Stimulated activated naive CD8-positive, alpha-beta T cell treated with anti-CD3 and anti-CD28 coated beads, Interleukin-15, Interleukin-2, amounts not matched to agents 100 ng/mL and 50 ng/mL, for 24 hours (primary cell): Measurements from ENCODE around the gene MAP3K4.
"Not testable (repeated sequence)": the region's sequence is repeated elsewhere in the genome, so short reads cannot be mapped to it uniquely, and the experiment has no call there.

Source experiments
- H3K27ac Mint-ChIP-seq: one replicate; pipeline ENCODE4 v1.8.0; 2021; ENCODE audit warnings: mild to moderate bottlenecking, mixed read lengths
- H3K27me3 Mint-ChIP-seq: one replicate; pipeline ENCODE4 v1.8.0; 2021; ENCODE audit warnings: mixed read lengths
- H3K36me3 Mint-ChIP-seq: one replicate; pipeline ENCODE4 v1.8.0; 2021; ENCODE audit warnings: low read depth, mixed read lengths
- H3K4me1 Mint-ChIP-seq: one replicate; pipeline ENCODE4 v1.8.0; 2021; ENCODE audit warnings: low read depth, mixed read lengths
- H3K4me3 Mint-ChIP-seq: one replicate; pipeline ENCODE4 v1.8.0; 2021; ENCODE audit warnings: mild to moderate bottlenecking, mixed read lengths
- H3K9me3 Mint-ChIP-seq: one replicate; pipeline ENCODE4 v1.8.0; 2021; ENCODE audit warnings: mixed read lengths

MAP3K4 gene

DNA sequence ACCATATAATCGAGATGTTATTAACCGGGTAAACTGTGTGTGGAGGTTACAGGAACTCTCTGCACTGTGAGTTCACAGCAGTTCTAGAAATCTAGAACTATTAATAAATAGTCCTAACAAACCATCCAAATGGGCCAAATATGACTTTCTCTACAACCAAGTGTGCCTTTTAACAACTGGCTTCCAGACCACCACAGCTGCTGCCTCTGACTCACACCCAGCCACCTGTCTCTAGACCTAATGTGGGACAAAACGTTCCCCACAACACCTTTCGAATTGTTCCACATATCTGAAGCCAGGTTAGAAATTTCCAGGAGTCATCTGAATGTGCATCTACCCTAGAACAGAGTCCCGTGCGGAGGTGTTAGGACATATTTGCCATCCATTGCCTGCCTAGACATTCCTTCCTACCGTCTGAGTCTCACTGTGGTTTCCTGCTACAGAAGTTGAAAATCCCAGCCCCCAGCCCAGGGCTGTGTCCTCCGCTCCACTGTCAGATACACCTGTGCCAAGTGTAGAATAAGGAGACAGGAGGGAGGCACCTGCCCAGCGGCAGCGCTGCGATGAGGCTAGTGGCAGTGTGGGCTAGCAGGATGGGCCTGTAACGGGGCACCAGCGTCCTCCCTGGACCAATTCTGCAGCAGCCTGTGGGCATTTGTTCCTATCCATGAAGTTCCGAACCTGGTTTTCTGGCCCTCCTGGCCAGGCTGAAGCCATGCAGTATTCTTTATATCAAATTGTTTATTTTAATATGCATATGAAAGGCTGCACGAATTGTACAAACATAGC, 28.5 kb upstream of the MAP3K4 start:
- H3K4me1 Mint-ChIP-seq, result no peaks in the 10 kb centered on the region
- no peaks in the 10 kb centered on the region for H3K9me3 Mint-ChIP-seq
- H3K27ac Mint-ChIP-seq, result no peak overlapping the region
- peaks cover 6% of the 10 kb centered on the region for H3K27me3 Mint-ChIP-seq
- no peaks in the 10 kb centered on the region for H3K36me3 Mint-ChIP-seq
- H3K4me3 Mint-ChIP-seq, result no peak overlapping the region

DNA sequence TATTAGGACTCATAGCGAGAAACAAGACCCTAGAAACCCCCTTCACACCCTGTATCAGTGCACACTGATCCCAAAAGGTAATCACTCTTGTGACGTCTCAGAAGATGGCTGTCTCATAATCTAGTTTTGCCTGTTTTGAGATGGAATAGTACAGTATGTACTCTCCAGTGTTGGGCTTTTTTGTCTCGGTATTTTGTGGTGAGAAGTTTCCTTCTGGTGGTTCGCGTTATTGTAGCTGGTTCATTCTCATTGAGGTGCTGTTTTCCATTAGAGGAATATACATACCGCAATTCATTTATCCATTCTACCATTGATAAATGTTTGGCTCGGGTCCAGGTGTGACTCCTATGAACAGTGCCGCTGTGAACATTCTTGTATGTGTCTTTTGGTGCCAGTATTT, 27.9 kb upstream of the MAP3K4 start:
- Mint-ChIP-seq H3K9me3 (no peaks in the 10 kb centered on the region), H3K27me3 (peaks cover 8% of the 10 kb centered on the region), H3K36me3 (no peaks in the 10 kb centered on the region), H3K4me1 (no peaks in the 10 kb centered on the region), H3K4me3 (no peak overlapping the region), H3K27ac (no peak overlapping the region)

DNA sequence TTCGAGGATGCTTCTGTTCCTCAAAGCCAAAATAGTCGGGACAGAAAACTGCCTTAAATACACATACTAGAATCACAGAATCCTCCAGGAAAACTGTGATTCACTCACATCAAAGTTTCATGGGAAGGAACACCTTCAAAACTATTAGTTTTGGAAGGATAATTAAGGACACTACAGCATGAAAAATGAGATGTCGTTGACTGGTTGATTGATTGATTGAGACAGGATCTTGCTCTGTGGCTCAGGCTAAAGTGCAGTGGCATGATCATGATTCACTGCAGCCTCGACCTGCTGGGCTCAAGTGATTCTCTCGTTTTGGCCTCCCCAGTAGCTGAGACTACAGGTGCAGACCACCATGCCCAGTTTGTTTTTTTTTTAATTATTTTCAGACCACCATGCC, 25.7 kb upstream of the MAP3K4 start:
- Mint-ChIP-seq H3K4me3 (no peak overlapping the region), H3K9me3 (no peaks in the 10 kb centered on the region), H3K27ac (no peak overlapping the region), H3K36me3 (no peaks in the 10 kb centered on the region), H3K4me1 (no peaks in the 10 kb centered on the region), H3K27me3 (peaks cover 12% of the 10 kb centered on the region)

DNA sequence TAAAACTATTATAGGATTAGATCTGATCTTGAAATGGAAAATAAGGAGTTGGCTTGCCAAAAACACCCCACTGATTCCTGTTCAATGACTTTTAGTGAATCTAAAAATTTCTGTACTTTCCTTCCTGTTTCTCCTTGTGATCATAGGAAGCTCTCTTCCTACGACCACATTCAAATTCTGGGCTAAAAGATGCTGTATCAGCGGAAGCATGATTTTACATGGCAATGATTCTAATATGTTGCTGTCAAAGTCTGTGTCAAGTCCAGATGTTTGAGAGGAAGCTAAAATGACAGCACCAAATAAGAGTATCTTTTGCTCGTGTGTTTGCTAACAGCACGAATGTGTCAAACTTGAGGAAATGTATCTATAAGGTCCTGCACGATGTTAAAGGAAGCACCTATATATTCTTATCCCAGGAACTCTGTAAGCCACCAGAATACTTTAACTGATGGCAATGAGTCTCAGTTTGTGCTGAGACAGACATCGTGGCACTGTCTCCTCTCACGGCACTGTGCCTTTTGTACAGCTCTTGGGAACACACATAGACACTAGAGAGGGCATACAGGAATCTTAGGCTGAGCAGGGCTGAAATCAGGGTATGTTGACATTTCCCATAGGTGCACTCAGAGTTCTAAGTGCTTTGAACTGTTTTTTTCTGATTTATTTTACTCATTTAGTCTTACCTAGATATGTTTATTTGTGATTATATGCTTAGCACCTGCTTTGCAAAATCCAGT, 24.9 kb upstream of the MAP3K4 start:
- H3K9me3 Mint-ChIP-seq, result no peaks in the 10 kb centered on the region
- H3K4me3 Mint-ChIP-seq, result no peak overlapping the region
- no peaks in the 10 kb centered on the region for H3K4me1 Mint-ChIP-seq
- no peaks in the 10 kb centered on the region for H3K36me3 Mint-ChIP-seq
- no peak overlapping the region for H3K27ac Mint-ChIP-seq
- H3K27me3 Mint-ChIP-seq, result peaks cover 15% of the 10 kb centered on the region

DNA sequence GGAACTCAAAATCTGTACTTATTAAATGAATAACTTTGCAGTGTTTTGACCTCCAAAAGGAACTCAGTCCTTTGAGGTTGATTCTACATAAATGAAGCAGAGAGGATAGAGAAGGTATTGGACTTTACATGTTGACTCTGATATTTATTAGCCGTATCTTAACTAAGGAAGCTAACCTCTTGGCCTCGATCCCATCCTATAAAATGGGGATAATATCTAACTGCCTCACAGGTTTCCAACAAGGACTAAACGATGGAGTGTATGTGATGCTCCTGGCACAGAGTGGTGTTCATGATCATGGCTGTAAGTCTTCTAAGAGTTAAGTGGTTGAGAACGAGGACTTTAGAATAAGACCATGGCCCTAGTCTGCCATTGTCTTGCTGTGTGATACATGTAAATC, 24.2 kb upstream of the MAP3K4 start:
- H3K36me3 Mint-ChIP-seq, result no peaks in the 10 kb centered on the region
- no peaks in the 10 kb centered on the region for H3K4me1 Mint-ChIP-seq
- H3K27me3 Mint-ChIP-seq, result peaks cover 15% of the 10 kb centered on the region
- H3K4me3 Mint-ChIP-seq, result no peak overlapping the region
- no peak overlapping the region for H3K27ac Mint-ChIP-seq
- H3K9me3 Mint-ChIP-seq, result no peaks in the 10 kb centered on the region

DNA sequence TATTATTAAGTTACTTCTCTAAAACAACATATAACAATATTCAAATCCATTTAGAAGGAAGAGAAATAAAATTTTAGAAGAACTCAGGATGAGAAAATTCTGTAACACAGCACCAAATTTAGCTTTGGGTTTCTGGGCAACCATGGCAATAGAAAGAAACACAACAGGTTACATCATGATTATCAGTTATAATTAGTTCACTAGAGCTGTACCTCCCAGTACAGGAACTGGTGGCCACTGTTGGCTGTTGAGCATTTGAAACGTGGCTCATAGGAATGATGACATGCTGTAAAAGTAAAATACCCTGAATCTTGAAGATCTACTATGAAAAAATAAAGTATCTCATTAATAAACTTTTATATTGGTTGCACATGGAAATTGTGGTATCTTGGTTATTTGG, 23.7 kb upstream of the MAP3K4 start:
- H3K9me3 Mint-ChIP-seq, result no peaks in the 10 kb centered on the region
- H3K27ac Mint-ChIP-seq, result no peak overlapping the region
- H3K36me3 Mint-ChIP-seq, result no peaks in the 10 kb centered on the region
- no peaks in the 10 kb centered on the region for H3K4me1 Mint-ChIP-seq
- H3K27me3 Mint-ChIP-seq, result peaks cover 15% of the 10 kb centered on the region
- H3K4me3 Mint-ChIP-seq, result no peak overlapping the region

DNA sequence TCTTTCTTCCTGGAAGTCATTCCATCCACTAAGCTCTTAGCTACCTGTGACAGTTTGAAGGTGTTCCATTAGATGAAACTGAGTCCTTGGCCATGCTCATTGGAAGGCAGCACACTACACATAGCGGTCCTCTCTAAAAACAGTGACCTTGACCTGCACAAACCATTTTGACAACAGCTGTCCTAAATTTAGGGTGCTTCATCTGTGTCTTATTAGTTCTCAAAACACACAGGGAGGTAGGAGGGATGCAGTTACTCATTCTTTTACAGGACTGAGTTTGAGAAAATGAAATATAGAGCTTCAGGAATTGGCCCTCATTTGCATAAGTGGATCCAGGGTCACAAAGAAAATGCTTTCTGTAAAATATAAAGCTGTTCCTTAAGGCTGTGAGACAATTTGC, 20.4 kb upstream of the MAP3K4 start:
- Mint-ChIP-seq H3K4me1 (no peaks in the 10 kb centered on the region), H3K9me3 (no peaks in the 10 kb centered on the region), H3K27me3 (peaks cover 18% of the 10 kb centered on the region), H3K36me3 (no peaks in the 10 kb centered on the region), H3K27ac (no peak overlapping the region), H3K4me3 (no peak overlapping the region)

DNA sequence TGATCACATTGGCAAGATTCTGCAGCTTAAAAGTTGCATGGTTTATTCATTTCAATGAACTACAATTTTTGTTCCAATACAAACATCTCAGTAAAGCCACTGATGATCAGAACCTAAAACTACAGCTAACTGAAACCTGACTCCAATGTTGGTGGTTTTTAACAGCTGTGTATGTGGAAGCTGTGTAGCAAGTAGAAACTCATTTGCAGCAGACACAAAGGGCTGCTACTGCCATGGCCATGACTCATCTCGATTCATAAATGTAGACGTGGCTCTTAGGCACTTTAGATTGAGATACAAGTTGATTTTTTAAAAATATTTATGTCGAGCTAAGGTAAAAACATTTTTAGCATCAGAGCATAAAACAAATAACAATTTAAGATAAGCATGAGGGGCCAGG, 19.5 kb upstream of the MAP3K4 start:
- Mint-ChIP-seq H3K4me1 (no peaks in the 10 kb centered on the region), H3K27ac (no peak overlapping the region), H3K4me3 (no peak overlapping the region), H3K27me3 (peaks cover 20% of the 10 kb centered on the region), H3K36me3 (no peaks in the 10 kb centered on the region), H3K9me3 (no peaks in the 10 kb centered on the region)

DNA sequence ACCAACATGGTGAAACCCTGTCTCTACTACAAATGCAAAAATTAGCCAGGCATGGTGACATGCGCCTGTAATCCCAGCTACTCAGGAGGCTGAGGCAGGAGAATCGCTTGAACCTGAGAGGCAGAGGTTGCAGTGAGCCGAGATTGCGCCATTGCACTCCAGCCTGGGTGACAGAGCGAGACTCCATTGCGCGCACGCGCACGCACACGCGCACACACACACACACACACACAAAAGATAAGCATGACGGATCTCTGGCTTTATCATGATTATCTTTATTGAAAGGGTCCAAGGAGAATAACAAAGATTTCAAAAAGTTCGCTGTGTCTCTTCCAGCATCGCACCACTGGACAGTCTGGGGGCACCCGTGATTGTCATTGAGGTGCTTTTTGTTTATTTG, 19.0 kb upstream of the MAP3K4 start:
- H3K27ac Mint-ChIP-seq, H3K4me1 Mint-ChIP-seq, H3K36me3 Mint-ChIP-seq, H3K4me3 Mint-ChIP-seq, H3K9me3 Mint-ChIP-seq: not testable (repeated sequence)
- peaks cover 15% of the 10 kb centered on the region for H3K27me3 Mint-ChIP-seq

DNA sequence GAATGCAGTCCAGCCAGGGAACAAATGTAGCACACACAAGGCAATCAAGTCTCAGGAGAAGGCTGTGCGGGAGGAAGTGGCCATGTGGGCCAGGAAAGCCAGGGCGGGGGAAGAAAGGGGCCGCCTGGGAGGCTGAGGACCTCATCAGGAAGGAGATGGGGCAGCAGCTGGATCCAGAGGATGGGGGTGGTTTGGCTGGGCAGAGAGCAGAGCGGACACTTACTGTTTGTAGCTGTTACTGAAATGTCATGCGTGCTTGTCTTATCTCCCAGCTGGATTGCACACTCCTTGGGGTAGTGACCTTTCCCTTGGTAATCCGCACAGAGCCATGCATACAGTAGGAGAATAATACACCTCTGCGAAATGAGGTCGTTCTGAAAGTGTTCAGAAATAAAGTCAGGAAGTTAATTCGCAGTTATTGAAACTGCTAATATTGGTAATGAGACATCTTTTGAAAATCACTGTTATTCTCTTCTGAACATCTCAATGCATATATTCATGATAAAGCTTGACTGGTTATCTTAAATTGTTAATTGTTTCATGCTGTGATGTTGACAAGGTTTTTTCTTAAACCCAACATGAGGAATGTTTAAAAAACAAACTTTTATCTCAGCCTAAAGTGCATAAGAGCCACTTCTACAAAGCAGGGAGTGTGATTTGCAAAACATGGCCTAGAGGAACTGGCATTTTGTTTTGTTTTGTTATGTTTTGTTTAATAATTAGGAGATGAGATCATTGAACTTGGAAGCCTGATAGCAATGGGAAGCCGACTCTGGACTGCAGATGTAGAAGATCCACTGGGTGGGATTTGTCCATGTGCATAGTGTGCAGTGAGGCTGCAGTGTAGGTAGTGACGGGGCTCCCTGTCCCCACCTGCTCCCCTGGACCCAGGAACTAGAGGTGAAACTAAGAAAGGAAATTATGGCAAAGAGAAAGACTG, 18.0 kb upstream of the MAP3K4 start:
- no peaks in the 10 kb centered on the region for H3K4me1 Mint-ChIP-seq
- H3K9me3 Mint-ChIP-seq, result no peaks in the 10 kb centered on the region
- H3K27me3 Mint-ChIP-seq, result peaks cover 16% of the 10 kb centered on the region
- H3K36me3 Mint-ChIP-seq, result no peaks in the 10 kb centered on the region
- no peak overlapping the region for H3K4me3 Mint-ChIP-seq
- H3K27ac Mint-ChIP-seq, result no peak overlapping the region

DNA sequence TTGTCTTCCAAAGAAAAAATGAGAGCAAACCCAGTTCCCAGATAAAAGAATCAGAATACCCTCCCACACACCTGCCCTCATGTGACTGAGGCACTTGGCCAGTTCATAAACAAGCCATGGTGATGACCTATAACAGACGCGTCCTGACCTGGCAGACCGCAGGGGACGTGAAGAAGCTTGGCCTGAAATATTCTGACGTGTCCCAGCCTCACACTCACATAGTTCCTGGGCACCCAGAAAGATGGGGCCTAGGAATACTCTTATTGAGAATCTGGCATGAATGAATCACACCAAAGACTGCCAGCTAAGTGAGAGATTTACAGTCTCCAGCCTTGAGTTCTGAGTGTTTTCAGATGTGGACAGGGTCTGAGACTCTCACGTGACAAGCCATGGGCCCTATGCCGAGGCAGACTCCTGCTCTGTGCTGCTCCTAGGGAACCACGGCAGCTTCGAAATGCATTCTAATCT, 17.2 kb upstream of the MAP3K4 start:
- Mint-ChIP-seq H3K9me3 (no peaks in the 10 kb centered on the region), H3K36me3 (no peaks in the 10 kb centered on the region), H3K4me1 (no peaks in the 10 kb centered on the region), H3K27me3 (peaks cover 20% of the 10 kb centered on the region), H3K27ac (no peak overlapping the region), H3K4me3 (no peak overlapping the region)

DNA sequence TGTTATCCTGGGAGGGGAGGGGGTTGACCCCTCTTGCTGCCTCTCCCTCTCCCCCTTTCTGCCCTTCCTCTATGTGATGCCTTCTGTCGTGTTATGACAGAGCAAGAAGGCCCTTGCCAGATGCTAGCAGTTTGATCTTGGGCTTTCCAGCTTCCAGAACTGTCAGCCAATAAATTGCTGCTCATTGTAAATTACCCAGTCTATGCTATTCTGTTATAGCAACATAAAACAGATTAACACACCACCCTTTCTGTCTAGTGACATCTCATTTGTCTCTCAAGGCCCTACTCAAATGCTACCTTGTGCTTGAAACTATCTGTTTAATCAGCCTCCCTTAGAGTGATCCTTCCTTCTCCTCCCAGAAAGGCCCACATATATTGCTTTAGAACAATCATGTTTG, 16.4 kb upstream of the MAP3K4 start:
- Mint-ChIP-seq H3K27ac (no peak overlapping the region), H3K9me3 (no peaks in the 10 kb centered on the region), H3K27me3 (peaks cover 20% of the 10 kb centered on the region), H3K36me3 (no peaks in the 10 kb centered on the region), H3K4me3 (no peak overlapping the region), H3K4me1 (no peaks in the 10 kb centered on the region)

DNA sequence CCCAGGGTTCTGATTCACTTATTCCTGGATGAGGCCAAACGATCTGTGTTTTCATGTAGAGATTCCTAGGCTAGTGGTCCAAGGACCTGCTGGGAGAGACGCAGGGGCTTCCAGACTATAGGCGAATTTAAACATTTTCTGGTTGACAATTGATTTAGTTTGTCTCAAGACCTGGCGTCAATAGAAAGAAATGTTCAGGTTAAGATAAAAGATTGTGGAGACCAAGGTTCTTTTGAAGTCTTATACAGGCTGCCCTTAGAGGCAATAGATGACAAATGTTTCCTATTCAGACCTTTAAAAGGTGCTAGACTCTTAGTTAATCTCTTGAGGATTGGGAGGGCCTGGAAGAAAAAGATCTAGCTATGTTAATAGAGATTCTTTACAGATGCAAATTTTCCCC, 15.6 kb upstream of the MAP3K4 start:
- H3K27ac Mint-ChIP-seq, H3K36me3 Mint-ChIP-seq, H3K9me3 Mint-ChIP-seq, H3K4me3 Mint-ChIP-seq, H3K4me1 Mint-ChIP-seq: not testable (repeated sequence)
- peaks cover 21% of the 10 kb centered on the region for H3K27me3 Mint-ChIP-seq

DNA sequence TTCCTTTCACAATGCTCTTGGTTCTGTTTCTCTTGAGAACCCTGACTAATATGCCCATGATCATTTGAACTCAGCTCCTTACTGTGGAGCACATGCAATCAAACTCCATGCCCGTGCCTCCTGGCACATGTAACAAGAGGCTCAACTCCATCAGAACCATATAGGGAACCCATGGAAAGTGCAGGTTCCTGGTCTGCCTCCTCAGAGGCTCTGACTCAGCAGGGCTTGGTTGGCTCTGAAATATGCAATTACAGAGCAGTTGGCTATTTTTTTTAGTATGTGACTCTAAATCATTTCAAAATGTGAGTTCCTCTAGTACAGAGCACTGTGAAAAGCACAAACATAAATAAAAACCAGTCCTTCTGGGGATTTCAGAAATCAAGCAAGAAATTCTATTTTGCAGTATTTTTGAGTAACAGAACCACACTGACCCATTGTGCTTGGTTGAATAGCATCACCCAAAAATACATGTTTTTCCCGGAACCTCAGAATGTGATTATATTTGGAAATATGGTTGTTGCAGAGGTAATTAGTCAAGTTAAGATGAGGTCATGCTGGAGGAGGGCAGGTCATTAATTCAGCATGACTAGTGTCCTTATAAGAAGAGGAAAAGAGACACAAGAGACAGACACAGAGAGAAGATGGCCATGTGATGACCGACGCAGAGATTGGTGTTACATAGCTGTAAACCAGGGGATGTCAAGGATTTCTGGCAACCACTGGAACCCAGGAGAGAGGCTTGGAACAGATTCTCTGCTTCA, 13.2 kb upstream of the MAP3K4 start:
- H3K9me3 Mint-ChIP-seq, result peaks cover 6% of the 10 kb centered on the region
- H3K27ac Mint-ChIP-seq, result no peak overlapping the region
- H3K36me3 Mint-ChIP-seq, result peaks cover 4% of the 10 kb centered on the region
- no peak overlapping the region for H3K4me3 Mint-ChIP-seq
- H3K27me3 Mint-ChIP-seq, result peaks cover 27% of the 10 kb centered on the region
- no peaks in the 10 kb centered on the region for H3K4me1 Mint-ChIP-seq
